Sciatic nerve (tissue), 2 donors: Measurements from ENCODE around the gene CAPN12. TPM values are rescaled to one million over a fixed set of nuclear protein-coding genes. Genes with fewer than 3 reads are reported as not detected.
"Not testable (repeated sequence)": the region's sequence is repeated elsewhere in the genome, so short reads cannot be mapped to it uniquely, and the experiment has no call there.

Source experiments
- ATAC-seq: fragments of 200-7000 bp; cut with Tn5 transposase; one replicate; pipeline ENCODE4 v1.9.1; 2020; ENCODE audit warnings: mild to moderate bottlenecking, moderate library complexity
- DNase-seq: peaks from one replicate; pipeline ENCODE4 v3.0.0-alpha.2; 2020; ENCODE audit warnings: low spot score
- intact Hi-C: fragments of 100-400 bp; cut with DNase I; formaldehyde crosslinking; loops from one replicate; pipeline ENCODE4 v1.14.2; 2022
- total RNA-seq: library from RNA; stranded (reverse); fragmentation: NEBNext Ultra II Directional; extraction: Animal tissue kit (Norgen Biotek cat#: 25700); gene quantifications from one replicate; pipeline ENCODE4 v1.2.1, GENCODE V29; 2021
- donor health status: DM: no; HTN: no; CAD: no.
- donor health status: DM: no; HTN: no; CAD: no.

CAPN12 gene
- 5.6 TPM for total RNA-seq

DNA sequence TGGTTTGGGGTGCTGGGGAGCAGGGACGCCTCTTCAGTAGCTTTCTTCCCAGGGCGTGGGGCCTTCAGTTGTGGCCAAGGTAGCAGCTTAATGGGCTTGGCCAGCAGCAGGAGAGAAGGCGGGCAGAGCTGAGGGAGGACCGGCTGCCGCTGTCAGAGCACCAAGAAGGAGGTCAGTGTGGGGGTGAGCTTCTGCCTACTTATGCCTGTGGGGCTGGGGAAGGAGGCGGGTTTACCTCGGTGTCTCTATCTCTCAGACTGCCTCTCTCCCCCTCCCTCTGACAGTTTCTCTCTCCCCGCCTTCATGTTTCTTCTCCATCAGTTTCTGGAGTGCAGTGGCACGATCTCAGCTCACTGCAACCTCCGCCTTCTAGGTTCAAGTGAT lies at the start of gene CAPN12:
Gene CAPN12, minus strand, starts transcription at position 177 of the 384 bp plus-strand sequence. CDS start 309 bp downstream, outside the sequence.
- intact Hi-C loops = no loop called here
- DNase-seq (no peak), ATAC-seq (no peak)

DNA sequence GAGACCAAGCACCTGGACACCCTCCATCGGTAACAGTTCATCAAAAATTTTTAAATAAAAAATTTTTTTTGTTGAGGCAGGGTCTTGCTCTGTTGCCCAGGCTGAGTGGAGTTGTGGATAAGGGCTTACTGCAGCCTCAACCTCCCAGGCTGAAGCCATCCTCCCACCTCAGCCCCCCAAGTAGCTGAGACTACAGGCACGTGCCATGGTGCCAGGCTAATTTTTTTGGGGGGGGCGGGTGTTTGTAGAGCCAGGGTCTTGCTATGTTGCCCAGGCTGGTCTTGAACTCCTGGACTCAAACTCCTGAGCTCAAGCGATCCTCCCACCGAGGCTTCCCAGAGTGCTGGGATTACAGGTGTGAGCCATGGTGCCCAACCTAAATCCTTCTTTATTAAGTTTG lies 49.4 kb upstream of the CAPN12 start:
- intact Hi-C loops = loop anchor here (5.0 kb wide), 1 partner anchor 1819 kb away; no protein-coding TSS in a partner anchor
- DNase-seq (no peak), ATAC-seq (no peak)

GRCh38 chr19:38793177-38793576 lies 48.9 kb upstream of the CAPN12 start:
- DNase-seq (no peak), ATAC-seq (no peak)
- intact Hi-C loops = loop anchor here (5.0 kb wide), 1 partner anchor 1819 kb away; no protein-coding TSS in a partner anchor

- intact Hi-C loops = loop anchor here (5.0 kb wide), 1 partner anchor 1820 kb away; no protein-coding TSS in a partner anchor
- ATAC-seq = peak; percentile 22
- DNase-seq = no peak
Observed at GRCh38 chr19:38792250-38793111, 48.2 kb upstream of the CAPN12 start.

DNA sequence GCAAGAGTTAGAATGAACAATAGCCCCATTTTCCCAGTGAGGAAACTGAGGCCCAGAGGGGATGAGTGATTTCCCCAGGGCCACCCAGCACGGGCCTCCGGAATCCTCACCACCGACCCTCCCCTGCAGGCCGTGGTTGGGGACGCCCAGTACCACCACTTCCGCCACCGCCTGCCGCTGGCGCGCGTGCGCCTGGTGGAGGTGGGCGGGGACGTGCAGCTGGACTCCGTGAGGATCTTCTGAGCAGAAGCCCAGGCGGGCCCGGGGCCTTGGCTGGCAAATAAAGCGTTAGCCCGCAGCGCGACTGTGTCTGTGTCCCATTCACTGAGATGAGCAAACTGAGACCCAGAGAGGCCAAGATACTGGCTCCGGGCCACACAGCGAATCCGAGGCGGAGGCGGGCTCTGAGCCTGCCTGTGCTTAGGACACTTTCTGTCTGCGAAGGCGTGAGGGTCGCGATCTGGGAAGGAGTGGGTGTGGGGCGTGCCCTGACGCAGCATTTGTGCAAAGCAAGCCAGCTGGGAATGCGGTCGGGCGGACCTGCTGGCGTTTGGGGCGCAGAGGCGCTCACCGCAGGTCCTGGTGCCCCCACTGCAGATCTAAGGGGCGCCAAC lies 47.3 kb upstream of the CAPN12 start:
- intact Hi-C loops = loop anchor here (5.0 kb wide), 1 partner anchor 1821 kb away; no protein-coding TSS in a partner anchor
- peak; percentile 95 for ATAC-seq
- not testable (repeated sequence) for DNase-seq

- intact Hi-C loops = loop anchor here (5.0 kb wide), 1 partner anchor 1822 kb away; no protein-coding TSS in a partner anchor
- peak; percentile 27 for ATAC-seq
- DNase-seq = not testable (repeated sequence)
Observed at GRCh38 chr19:38790507-38791403, 46.5 kb upstream of the CAPN12 start.

DNA sequence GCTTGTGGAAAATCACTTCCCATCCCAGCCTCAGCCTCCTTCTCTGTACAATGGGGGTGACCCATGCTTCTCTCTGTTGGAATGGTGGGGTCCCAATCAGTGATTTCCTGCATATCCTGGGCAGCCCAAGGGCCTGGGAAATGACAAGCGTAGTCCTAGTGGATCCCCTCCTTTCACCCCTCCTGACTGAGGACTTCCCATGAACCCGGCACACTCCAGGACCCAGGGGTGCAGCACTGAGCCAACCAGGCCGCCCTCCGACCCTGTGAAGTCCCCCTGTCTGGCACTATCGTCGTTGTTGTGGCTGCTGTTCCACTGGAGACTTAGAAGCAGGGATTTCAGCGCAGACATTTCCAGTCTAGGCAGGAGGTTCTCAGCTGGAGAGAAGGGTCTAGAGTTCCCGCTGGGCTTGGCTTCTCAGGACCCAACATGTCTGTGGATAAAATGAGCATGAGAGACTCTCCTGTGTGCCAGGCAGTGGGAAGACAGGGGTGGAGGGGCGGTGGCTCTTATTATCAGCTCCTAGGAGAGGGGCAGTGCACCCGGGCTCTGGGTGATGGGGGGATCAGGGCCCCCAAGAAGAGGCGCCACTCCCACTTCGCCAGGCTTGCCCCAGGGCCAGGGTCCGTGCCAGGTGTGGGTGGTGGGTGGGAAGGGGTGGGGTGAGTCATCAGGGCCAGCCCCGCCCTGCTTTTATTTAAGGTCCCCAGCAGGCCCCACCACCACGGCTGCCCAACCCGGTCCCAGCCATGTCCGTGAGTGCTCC lies 44.4 kb upstream of the CAPN12 start, which contains the start of gene LGALS7B:
Gene LGALS7B, plus strand, starts transcription at position 723 of the 766 bp plus-strand sequence. Its CDS starts 27 bp downstream, at position 750.
- ATAC-seq = no peak
- intact Hi-C loops = no loop called here
- no peak for DNase-seq

DNA sequence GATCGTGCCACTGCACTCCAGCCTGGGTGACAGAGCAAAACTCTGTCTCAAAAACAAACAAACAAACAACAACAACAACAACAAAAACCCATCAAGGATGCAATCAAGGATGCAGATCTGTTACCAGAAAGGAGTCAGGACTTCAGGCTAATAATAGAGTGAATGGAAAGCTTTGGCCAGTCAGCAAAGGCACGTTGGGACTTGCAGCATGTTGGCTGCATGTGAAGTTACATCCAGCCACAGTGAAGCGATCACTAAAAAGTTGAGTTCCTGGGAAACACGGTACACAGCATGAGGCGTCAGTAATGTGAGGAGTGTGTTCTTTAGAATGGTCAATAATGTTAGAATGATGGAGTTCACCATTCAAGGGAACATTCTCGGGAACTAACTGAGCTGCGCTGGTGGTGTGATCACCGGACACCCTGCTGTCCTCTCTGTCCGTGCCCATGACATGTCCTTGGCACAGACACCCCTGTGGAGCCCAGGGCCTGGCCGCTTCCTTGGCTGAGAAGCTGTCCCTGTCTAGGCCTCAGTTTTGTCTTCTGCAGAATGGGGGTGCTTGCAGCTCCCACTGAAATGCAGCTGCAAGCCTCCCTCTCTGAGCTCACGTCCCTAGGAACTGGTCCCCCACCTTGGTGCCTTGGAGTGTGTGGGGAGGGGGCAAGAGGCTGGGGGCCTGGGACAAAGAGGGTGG lies 42.4 kb upstream of the CAPN12 start:
- DNase-seq (no peak), ATAC-seq (no peak)
- intact Hi-C loops = no loop called here

- intact Hi-C loops, DNase-seq, ATAC-seq: not testable (repeated sequence)
Observed at GRCh38 chr19:38786061-38786460, 41.8 kb upstream of the CAPN12 start.

DNA sequence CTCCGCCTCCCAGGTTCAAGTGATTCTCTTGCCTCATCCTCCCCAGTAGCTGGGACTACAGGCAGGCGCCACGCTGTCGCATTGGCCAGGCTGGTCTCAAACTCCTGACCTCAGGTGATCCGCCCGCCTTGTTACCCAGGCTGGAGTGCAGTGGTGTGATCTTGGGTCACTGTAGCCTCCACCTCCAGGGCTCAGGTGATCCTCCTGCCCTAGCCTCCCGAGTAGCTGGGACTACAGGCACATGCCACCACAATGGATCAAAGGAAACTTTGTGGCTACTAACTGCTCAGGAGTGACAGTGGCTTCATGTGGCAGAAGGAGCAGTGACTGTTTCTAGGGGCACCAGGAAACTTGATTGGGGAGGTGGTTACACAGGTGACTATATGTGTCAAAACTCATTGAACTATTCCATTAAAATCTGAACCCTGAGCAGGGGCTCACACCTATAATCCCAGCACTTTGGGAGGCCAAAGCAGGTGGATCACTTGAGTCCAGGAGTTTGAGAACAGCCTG lies 41.0 kb upstream of the CAPN12 start:
- intact Hi-C loops = no loop called here
- DNase-seq (no peak), ATAC-seq (no peak)

GRCh38 chr19:38784224-38784623 lies 40.0 kb upstream of the CAPN12 start:
- ATAC-seq (no peak), DNase-seq (no peak)
- intact Hi-C loops = no loop called here

DNA sequence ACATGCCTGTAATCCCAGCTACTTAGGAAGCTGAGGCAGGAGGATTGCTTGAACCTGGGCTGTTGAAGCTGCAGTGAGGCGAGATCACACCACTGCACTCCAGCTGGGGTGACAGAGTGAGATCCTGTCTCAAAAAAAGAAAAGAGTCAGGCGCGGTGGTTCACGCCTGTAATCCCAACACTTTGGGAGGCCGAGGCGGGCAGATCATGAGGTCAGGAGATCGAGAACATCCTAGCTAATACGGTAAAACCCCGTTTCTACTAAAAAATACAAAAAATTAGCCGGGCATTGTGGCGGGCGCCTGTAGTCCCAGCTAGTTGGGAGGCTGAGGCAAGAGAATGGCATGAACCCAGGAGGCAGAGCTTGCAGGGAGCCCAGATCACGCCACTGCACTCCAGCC lies 37.9 kb upstream of the CAPN12 start:
- DNase-seq, ATAC-seq, intact Hi-C loops: not testable (repeated sequence)

DNA sequence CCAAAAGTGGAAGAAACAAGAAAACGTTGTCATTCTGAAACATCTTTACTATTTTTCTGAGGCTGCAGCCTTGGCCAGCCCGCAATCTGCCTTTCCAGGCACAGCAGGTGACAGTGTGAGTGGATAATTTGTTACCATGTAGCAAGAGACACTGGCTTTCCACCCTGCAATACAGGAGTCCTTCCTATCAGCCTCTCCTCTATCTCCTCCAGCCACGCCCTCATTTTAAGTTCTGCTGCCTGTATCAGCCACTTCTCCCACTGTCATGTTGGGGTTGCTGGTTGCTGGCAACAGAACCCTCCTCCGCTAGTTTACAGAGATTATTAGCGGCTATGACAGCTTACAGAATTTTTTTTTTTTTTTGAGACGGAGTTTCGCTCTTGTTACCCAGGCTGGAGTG lies 36.8 kb upstream of the CAPN12 start:
- DNase-seq (no peak), ATAC-seq (no peak)
- intact Hi-C loops = no loop called here

DNA sequence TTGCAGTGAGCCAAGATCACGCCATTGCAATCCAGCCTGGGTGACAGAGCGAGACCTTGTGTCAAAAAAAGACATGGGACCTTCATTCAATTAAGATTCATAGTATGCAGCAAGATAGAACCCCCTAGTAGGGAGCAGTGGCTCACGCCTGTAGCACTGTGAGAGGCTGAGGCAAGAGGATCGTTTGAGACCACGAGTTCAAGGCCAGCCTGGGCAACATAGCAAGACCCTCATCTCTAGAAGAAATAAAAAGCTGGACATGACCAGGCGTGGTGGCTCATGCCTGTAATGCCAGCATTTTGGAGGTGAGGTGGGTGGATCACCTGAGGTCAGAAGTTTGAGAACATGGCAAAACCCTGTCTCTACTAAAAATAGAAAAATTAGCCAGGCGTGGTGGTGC lies 36.2 kb upstream of the CAPN12 start:
- intact Hi-C loops = no loop called here
- ATAC-seq = no peak
- no peak for DNase-seq

DNA sequence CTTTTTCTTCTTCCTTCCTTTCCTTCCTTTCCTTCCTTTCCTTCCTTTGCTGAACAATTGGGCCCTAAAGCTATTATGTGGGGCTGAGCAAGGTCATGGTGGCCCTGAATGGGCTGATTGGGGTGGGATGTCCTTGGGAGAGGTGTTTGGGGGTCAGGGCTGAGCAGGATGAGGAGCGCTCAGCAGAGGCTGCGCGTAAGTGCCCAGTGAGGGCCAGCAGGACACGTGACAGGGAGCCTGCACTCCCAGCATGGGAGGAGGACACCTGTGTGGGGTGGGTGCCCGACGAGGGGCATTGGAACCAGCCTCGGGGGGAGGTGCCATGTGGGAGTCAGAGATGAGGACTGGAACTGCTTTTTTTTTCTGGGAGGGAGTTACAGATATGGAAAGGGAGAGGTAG lies 34.5 kb upstream of the CAPN12 start:
- no peak for ATAC-seq

GRCh38 chr19:38774181-38774950 lies 30.1 kb upstream of the CAPN12 start:
- intact Hi-C loops = no loop called here
- ATAC-seq (no peak), DNase-seq (no peak)

More for the DNA sequence above, 34.5 kb upstream of the CAPN12 start:
- no peak for DNase-seq
- intact Hi-C loops = no loop called here
